ENCODE results near the gene ARHGAP21. TPM values are rescaled to one million over a fixed set of nuclear protein-coding genes. Genes with fewer than 3 reads are reported as not detected.

Gene ARHGAP21
- total and polyA plus RNA-seq, 2 experiments from 2014 or later, result 15.3 to 44.5 TPM

DNA sequence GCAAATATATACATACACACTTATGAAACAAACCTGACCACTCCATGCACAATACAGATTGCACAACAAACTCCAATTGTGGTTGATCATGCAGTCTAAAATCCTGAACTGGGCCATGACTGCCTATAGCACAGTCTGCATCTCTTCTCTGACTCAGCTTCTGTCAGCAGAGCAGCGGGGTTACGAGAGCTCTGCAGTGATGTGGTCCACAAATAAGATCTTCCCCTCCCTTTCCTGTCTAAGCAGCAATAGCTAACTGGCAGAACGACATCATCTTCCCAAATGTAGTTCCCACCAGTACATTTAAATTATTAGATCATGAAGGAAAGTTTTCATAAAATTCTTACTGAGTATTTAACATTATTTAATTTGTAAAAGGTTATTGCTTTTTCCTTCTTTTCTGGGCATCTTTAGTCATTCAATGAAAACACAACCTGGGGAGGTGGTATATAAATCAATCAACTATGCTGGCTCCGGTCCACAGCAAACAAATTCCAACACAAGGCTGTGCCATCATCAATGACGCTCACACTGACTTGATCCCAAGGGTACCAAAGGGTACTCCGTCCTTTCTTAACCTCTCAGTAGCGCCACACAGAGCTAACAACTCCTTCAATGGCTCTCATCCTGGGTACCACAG lies 17.1 kb downstream of the ARHGAP21 start (continued):
- TF ChIP-seq, protein P1, sequence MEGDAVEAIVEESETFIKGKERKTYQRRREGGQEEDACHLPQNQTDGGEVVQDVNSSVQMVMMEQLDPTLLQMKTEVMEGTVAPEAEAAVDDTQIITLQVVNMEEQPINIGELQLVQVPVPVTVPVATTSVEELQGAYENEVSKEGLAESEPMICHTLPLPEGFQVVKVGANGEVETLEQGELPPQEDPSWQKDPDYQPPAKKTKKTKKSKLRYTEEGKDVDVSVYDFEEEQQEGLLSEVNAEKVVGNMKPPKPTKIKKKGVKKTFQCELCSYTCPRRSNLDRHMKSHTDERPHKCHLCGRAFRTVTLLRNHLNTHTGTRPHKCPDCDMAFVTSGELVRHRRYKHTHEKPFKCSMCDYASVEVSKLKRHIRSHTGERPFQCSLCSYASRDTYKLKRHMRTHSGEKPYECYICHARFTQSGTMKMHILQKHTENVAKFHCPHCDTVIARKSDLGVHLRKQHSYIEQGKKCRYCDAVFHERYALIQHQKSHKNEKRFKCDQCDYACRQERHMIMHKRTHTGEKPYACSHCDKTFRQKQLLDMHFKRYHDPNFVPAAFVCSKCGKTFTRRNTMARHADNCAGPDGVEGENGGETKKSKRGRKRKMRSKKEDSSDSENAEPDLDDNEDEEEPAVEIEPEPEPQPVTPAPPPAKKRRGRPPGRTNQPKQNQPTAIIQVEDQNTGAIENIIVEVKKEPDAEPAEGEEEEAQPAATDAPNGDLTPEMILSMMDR (conservative IDR thresholded peaks at IDR 0.05; ENCODE audit: low read depth in 2 of 2), result no peak
- TF ChIP-seq EZH2phosphoT487 (IDR thresholded peaks at IDR 0.05; ENCODE audit: unreplicated experiment), result no peak
- TF ChIP-seq STAT1 (IDR thresholded peaks at IDR 0.05; ENCODE audit: unreplicated experiment), result no peak
- TF ChIP-seq CREB1 (CRISPR knock-in tag; IDR thresholded peaks at IDR 0.05; ENCODE audit: low read depth), result no peak
- TF ChIP-seq EZH2 (IDR thresholded peaks at IDR 0.05; ENCODE audit: low read depth, unreplicated experiment), result no peak

DNA sequence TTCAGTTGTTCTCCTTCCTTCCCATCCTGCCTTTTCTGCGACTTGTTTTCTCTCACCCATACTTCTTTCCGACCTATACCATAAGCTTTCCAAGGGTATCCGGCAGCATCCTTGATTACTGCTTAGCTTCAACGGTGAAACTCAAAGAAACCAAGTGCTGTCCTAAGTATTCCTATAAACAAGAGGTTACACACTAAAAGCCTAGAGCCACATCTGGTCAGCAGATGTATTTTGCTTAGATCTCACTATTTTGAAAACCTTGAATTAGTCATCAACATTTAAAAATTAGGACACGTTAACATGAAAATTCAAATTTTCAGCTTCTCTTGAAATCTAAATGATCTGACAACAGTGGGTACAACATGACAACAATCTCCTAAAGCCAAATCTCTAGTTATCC lies 20.0 kb downstream of the ARHGAP21 start:
- no peak overlapping the region for H3K27ac Mint-ChIP-seq
- TF ChIP-seq NANOG (IDR thresholded peaks at IDR 0.05; ENCODE audit: borderline replicate concordance), result no peak
- TF ChIP-seq, protein P2, sequence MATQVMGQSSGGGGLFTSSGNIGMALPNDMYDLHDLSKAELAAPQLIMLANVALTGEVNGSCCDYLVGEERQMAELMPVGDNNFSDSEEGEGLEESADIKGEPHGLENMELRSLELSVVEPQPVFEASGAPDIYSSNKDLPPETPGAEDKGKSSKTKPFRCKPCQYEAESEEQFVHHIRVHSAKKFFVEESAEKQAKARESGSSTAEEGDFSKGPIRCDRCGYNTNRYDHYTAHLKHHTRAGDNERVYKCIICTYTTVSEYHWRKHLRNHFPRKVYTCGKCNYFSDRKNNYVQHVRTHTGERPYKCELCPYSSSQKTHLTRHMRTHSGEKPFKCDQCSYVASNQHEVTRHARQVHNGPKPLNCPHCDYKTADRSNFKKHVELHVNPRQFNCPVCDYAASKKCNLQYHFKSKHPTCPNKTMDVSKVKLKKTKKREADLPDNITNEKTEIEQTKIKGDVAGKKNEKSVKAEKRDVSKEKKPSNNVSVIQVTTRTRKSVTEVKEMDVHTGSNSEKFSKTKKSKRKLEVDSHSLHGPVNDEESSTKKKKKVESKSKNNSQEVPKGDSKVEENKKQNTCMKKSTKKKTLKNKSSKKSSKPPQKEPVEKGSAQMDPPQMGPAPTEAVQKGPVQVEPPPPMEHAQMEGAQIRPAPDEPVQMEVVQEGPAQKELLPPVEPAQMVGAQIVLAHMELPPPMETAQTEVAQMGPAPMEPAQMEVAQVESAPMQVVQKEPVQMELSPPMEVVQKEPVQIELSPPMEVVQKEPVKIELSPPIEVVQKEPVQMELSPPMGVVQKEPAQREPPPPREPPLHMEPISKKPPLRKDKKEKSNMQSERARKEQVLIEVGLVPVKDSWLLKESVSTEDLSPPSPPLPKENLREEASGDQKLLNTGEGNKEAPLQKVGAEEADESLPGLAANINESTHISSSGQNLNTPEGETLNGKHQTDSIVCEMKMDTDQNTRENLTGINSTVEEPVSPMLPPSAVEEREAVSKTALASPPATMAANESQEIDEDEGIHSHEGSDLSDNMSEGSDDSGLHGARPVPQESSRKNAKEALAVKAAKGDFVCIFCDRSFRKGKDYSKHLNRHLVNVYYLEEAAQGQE (IDR thresholded peaks at IDR 0.05; ENCODE audit: unreplicated experiment), result no peak
- TF ChIP-seq CREB1 (CRISPR knock-in tag; IDR thresholded peaks at IDR 0.05; ENCODE audit: low read depth), result no peak
- TF ChIP-seq EZH2phosphoT487 (IDR thresholded peaks at IDR 0.05; ENCODE audit: unreplicated experiment), result no peak
- no peak for TF ChIP-seq JUNB (IDR thresholded peaks at IDR 0.05; ENCODE audit: unreplicated experiment)
- TF ChIP-seq ETS1 (IDR thresholded peaks at IDR 0.05), result no peak
- no peak for TF ChIP-seq ZNF331 (CRISPR knock-in tag; IDR thresholded peaks at IDR 0.05; ENCODE audit: low read depth)
- TF ChIP-seq EZH2 (IDR thresholded peaks at IDR 0.05; ENCODE audit: low read depth, unreplicated experiment), result no peak
- TF ChIP-seq STAT1 (IDR thresholded peaks at IDR 0.05; ENCODE audit: unreplicated experiment), result no peak
- no peak for TF ChIP-seq ZNF462 (CRISPR knock-in tag; IDR thresholded peaks at IDR 0.05)
- no peak for TF ChIP-seq ZNF114 (CRISPR knock-in tag; IDR thresholded peaks at IDR 0.05)

More for the DNA sequence above, 20.0 kb downstream of the ARHGAP21 start:
- no peak for ATAC-seq
- Histone ChIP-seq H3K4me3 (no peak overlapping the region), H3K36me3 (ENCODE audit: insufficient read depth) (no peaks in the 10 kb centered on the region), H3F3A (replicated peaks; ENCODE audit: low read depth) (no peaks in the 10 kb centered on the region), H2AFZ (no peak overlapping the region), H3K9me2 (ENCODE audit: insufficient read depth) (no peaks in the 10 kb centered on the region), H3K27me3 (ENCODE audit: insufficient read depth) (no peaks in the 10 kb centered on the region), H4K20me1 (replicated peaks; ENCODE audit: insufficient read depth) (peaks cover 3% of the 10 kb centered on the region; the same call in 1 of the 2 replicates), H3K4me2 (no peak overlapping the region), H3K79me2 (replicated peaks; ENCODE audit: insufficient read depth) (peaks cover 97% of the 10 kb centered on the region), H3K4me1 (ENCODE audit: insufficient read depth) (peaks cover 9% of the 10 kb centered on the region; the same call in 1 of the 2 replicates), H3K27ac (ENCODE audit: low read depth) (no peak overlapping the region)
- DNase-seq (ENCODE audit: low spot score), result no peak
- H3K36me3 Mint-ChIP-seq (ENCODE audit: low read depth), result no peaks in the 10 kb centered on the region
- H3K4me1 Mint-ChIP-seq, result peaks cover 12% of the 10 kb centered on the region
- no peaks in the 10 kb centered on the region for H3K27me3 Mint-ChIP-seq (ENCODE audit: insufficient read depth, low read depth, poor library complexity)
- H3K4me3 Mint-ChIP-seq, result no peak overlapping the region
- no peaks in the 10 kb centered on the region for H3K9me3 Mint-ChIP-seq

Measured in GM23338 (cell line).